Skeletal muscle cell (primary cell): ENCODE data around the gene GINS2.

Source experiments
- DNase-seq: peaks from one replicate; pipeline ENCODE4 v3.0.0-alpha.2; 2010; ENCODE audit warnings: low read depth
- H3K4me3 ChIP-seq: 2 replicates; pipeline ENCODE4 v1.5.1; 2011; ENCODE audit warnings: low read depth, mild to moderate bottlenecking, control low read depth, low read length, moderate library complexity

GINS2 gene

DNA sequence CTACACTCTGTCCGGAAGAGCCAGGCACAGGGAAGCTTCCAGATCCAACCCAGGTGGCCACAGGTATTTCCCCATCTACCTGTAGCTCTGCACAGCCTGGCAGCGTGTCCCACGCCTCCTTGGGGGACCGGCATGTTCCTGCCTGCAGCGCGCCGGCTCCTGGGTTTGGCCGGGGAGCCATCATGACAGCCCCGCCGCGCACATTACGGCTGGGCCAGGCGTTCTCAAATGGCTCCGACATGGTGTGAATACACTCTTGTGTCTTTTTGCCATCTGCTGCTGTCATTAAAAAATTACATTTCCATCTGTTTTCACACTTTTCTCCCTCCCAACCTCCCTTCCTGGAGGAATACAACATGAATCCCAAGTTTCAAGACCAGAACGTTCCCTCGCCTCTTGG lies 8.0 kb upstream of the GINS2 start:
- no peak overlapping the region for H3K4me3 ChIP-seq
- DNase-seq, result no peak

DNA sequence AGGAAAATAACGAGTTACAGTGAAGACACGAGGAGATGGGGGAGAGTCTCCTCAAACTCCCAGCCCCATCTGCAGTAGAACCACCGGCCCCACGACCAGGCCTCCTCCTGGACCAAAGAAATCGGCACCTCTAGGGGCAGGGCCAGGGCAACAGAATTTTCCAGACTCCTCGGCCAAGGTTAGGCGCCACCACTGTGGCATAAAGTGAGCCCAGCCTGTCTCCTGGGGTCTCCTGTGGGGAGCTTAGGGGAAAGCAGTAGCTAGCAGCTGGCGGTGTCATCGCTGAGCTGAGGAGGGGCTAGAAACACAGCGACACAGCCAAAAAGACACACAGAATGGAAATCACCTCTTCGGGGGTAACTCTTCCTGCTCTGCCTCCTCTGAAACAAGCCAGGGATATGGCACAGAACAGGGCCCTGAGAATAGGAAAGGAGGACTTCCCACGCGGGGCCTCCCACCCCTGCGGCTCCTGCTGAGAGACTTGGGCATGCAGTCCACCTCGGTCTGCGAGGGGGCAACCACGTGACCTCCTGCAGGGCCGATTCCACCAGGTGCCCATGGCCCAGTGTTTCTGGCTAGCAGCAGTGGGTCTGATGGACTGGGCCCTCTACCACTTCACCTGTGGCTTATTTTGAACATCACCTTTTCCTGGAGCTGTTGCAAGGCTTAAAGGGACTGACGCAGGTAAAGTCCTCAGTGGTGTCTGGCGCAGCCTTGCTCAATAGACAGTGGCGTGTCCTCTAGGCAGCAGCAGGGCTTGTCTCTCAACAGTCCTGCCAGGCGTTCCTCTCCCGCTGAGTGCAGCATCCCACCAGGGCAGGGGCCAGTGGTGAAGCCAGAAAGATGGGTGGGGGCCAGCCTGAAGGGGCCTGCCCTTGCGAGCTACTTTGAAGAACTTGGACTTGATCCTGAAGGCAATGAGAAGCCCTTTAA lies 6.7 kb upstream of the GINS2 start:
- H3K4me3 ChIP-seq, result no peak overlapping the region
- DNase-seq, result no peak

DNA sequence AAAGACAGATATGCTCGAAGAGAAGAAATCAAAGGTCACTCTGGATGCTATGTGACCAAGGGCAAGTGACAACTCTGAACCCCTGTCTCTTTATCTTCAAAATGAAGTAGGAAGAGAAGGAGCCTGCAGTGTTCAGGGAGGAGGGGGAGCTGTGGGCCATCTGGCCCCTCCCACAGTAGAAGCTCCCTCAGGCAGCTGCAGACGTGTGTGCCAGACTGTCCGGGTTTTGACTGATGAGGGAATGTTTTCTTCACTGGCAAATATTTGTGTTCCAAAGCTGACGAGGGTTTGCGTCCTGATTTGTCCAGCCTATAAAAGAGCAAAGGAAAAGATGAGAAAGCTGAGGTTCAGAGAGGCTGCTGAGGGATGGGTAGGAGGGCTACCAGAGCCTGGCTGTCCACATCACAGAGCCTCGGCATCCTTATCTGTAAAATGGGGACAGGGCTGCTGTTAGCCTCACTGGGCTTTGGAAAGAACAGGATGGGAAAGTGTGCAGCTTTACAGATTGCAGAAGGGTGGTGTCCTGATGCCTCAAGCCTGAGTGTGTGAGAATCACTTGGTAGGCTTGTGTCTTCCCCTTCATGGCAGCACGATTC lies 1.8 kb upstream of the GINS2 start:
- no peak for DNase-seq
- no peak overlapping the region for H3K4me3 ChIP-seq

DNA sequence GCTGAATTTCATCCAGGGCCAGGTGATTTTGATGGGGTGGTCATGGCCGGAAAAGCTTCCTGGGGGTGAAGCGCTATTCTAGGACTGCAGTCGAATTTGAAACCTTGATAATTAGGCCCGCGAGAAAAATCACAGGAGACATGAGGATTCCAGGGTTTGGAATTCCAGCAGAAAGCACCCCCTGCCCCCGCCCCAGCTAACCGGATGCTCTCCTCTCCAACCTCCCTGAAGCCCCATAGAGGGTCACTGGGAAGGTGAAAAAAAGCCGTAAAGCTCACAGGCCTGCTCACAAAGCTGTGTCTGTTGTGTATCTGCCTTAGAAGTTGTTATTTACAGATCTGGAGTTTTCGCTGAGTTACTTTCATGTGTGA lies 1.2 kb upstream of the GINS2 start:
- no peak overlapping the region for H3K4me3 ChIP-seq
- DNase-seq, result no peak

DNA sequence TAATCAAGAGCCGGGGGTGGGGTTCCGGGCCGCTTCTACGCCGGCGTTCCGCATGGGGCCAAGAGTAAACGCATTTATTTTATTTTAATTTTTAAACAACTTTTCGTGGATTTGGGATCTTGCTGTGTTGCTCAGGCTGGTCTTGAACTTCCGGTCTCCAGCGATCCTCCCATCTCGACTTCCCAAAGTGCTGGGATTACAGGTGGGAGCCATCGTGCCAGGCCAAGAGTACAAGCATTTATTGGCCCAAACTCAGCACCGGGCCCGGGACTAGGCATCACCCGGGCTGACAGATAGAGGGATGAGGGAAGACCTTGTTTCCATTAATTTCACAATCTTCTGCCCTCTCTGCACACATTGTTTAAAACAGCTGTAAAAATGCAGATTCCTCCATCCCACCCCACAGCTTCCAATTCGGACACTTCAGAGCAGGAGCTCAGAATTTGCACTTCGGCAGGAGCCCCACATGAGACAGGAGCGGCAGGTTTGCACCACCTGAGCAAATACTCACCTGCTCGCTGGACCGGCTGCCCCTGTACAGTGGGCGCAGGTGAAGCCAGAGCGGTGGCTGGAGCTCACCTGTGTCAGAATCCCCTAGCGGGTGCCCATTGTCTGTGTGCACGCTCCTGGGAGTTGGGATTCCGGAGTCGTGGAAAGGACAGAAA lies 663 bp upstream of the GINS2 start:
- peak overlapping the region; percentile 47 for H3K4me3 ChIP-seq
- no peak for DNase-seq

DNA sequence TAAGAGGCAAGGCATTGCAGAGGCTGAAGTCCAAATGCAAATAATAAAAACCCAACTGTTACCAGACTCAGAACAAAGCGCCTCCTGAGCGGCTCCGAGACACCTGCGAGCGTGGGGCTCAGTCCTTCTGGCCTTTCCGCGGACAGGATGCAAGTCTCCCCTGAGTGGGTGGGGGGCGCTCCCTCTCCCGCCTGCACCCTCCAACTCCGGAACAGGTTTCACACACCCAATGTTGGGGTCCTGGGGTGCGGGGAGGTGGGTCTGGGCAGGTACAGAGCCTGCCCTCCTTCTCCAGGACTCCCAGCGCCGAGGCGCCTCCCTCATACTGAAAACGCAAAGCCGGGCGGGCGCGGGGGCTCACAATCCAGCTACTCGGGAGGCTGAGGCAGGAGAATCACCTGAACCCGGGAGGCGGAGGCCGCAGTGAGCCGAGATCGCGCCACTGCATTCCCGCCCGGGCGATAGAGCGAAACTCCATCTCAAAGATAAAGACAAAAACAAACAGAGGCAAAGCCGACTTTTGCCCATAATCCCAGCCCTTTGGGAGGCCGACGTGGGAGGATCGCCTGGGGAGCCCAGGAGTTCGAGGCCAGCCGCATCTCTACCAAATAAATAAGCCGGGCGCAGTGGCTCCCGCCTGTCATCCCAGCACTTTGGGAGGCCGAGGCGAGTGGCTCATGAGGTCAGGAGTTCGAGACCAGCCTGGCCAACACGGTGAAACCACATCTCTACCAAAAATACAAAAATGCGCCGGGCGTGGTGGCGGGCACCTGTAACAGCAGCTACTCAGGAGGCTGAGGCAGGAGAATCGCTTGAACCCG lies 893 bp downstream of the GINS2 start:
- peak overlapping the region; percentile 74 for H3K4me3 ChIP-seq
- DNase-seq, result no peak

DNA sequence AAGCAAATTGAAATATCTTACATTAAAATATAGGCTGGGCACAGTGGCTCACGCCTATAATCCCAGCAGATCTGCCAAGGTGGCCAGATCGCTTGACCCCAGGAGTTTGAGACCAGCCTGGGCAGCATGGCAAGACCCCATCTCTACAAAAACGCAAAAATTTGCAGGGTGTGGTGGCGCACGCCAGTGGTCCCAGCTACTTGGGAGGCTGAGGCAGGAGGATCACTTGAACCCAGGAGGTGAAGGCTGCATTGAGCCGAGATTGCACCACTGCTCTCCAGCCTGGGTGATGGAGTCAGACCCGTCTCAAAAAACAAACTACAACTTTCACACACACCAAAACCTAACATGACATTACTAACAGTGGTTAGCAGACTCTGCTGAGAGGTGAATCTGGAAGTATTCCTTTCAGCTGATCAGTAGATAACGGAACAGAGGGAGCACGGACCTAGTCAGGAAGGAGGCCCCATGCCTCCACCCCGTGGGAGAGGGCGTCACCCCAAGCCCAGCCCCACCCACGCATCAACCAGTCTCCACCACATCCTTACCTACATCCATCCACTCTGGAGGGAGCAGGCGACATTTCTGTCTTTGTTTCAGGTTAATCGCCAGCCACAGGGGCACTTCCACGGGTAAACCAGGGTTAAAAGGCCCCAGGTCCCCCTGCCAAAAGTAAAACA lies 1.7 kb downstream of the GINS2 start:
- no peak overlapping the region for H3K4me3 ChIP-seq
- DNase-seq, result no peak

DNA sequence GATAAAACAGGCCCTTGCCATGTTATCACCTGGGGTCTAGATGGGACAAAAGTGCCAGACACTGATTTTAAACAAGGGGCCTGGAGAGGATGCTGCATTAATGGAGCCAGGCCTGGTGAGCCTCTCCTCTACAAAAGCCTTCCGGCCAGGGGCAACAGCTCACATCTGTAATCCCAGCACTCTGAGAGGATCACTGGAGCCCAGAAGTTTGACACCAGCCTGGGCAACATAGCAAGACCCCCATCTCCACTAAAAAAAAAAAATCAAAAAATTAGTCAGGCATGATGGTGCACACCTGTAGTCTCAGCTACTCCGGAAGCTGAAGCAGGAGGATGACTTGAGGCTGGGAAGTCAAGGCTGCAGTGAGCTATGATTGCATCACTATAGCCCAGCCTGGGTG lies 3.5 kb downstream of the GINS2 start:
- no peak for DNase-seq
- H3K4me3 ChIP-seq, result no peak overlapping the region

DNA sequence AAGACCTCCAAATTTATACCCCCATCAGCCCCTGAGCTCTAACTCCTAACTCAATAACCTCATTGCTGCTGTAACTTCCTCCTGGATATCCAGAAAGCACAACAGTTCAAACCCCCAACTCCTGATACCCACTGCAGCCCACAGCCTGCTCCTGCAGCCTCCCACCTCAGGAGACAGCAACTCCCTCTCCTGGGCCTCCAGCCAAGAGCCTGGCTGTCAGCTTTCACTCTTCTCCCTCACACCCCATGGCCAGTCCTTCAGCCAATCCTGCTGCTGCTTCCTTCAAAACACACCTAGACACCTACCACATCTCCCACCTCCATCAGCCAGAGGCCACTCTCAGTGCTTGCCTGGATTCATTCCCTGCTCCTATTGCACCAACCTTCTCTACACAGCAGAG lies 5.4 kb downstream of the GINS2 start:
- DNase-seq, result no peak
- H3K4me3 ChIP-seq, result no peak overlapping the region

DNA sequence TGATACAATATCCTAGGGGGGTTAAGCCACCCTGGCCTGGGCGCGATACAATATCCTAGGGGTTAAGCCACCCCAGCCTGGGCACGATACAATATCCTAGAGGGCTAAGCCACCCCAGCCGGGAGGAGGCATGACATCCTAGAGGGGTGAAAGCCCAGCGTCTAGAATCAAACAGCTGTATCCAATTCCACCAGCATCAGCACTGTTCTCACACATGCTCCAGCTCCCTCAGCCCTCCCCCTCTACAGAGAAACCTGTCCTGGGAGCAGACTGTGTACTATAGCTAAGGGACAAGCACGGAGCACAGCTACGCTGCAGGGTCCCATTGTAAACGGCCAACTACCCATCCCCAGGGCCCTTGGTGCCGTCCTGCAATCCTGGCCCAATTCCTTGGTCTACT lies 6.2 kb downstream of the GINS2 start:
- DNase-seq, result no peak

DNA sequence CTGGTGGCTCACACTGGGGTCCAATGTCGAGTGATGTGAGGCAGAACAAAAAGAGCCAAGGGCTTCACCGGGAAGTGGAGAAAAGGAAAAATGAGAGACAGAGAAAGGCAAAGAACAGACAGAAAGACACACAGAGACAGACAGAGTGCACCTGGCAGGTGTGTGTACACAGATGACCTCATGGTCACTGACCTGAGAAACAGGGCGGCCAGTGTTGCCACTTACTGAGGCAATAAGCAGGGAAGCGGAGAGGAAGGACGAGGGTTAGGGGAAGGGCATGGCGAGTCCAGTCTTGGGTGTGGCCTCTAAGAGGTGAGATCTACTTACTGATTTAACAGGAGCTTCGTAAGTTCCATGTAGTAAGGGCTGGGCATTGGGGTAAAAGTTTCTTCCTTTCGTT lies 7.5 kb downstream of the GINS2 start:
- no peak for DNase-seq
- H3K4me3 ChIP-seq, result no peak overlapping the region

More for the DNA sequence above, 6.2 kb downstream of the GINS2 start:
- no peak overlapping the region for H3K4me3 ChIP-seq

DNA sequence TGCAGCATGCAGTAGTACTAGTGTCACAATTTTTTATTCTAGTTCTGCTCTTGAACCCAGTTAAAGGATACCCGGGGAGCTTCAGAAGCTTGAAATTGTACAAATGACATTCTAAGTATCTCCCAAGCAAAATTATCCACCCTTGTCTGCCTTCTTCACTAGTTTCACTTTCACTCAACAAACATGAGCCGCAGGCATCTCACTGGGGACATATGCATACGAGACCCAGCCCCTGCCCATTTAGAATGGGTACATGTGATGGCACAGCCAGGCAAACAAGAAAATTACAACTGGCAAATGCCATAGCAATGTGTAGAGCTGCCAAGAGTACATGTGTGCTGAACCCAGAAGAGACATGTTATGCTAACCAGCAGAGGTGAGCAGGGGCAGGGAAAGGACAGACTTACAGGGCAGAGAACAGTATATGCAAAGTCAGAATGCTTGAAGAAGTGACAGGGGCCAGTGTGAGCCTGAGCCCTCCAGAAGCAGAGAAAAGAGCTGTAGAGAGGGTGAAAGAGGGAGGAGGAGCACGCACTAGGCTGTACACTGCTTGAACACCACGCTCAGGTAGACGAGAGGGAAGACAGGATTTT lies 8.3 kb downstream of the GINS2 start:
- no peak overlapping the region for H3K4me3 ChIP-seq
- no peak for DNase-seq

DNA sequence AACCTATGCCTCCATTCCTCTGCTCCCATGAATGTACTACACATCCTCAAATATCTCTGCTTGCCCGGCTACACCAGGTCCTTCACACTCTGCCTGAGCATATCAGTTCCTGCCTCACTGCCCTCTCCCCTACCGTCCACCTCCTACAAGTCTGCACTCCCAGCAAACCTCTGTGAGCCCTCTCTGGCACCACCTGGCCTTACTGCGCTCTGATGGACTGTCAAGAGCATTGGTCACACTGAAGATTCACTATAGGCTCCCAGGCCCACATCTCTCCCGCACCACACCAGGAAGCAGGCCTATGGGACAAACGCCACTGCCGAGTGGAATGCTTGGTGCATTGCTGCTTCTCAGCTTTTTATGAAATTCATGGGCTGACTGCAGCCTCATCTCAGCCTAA lies 8.9 kb downstream of the GINS2 start:
- DNase-seq, result no peak
- H3K4me3 ChIP-seq, result no peak overlapping the region

DNA sequence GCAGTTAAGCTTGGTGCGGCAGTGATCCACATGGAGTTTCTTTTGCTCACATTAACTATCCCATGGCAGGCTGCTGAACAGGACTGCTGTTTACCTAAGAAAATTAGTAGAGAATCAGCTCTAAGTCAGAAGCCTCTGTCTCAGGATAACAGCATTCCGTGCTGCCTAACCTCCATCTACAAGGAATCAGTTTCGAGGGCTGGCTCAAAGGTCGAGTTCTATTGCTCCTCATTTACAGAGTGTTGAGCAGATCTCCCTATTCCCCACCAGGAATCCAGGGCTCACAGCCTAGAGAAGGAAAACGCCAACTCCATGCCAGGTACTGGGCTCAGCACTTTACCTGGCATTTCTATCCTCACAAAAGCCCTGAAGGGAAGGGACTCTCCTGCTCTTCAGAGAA lies 9.9 kb downstream of the GINS2 start:
- H3K4me3 ChIP-seq, result no peak overlapping the region
- DNase-seq, result no peak

DNA sequence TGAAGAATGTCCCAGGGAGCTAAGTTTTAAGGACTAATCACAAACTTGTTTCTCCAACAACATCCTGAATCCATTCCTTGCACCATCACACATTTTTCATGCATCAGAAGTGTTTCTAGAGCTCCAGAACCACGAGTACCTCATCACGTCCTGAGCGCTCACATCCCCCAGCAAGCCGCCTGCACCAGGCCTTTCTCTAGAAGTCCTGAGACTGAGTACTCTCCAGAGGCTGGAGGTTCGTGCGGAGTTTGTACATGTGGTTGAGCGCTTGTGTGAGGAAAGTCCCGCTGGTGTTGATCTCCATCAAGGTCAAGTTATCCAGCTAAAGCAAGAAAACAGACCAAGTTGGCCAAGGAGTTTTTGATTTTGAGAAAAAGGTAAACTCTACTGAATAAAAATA lies 10.7 kb downstream of the GINS2 start:
- H3K4me3 ChIP-seq, result no peak overlapping the region
- no peak for DNase-seq

DNA sequence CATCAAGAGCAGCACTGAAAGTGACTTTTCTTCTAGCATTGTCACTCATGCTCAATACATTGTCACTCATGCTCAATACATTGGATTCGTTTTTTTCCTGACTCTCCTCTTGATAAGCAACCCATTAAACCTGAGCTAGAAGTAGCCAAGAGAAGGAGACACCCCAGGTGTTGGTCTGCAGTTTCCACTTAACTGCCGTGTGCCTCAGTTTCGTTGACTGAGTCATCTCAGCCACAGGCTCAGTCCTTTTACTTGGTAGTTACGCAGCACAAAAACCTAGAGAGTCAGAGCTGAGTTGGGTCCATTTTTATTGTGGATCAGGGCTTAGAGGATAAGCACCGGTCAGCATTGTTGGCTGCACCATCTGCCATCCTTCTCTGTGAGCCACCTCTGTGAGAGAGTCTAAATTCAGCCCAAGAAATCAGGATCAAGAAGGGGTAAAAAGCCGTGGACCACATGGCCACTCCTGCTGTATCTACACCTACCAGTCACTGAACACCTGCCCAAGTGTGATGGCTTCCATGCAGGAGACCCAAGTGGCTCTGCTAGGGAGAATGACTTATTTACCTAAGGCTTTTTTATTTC lies 11.3 kb downstream of the GINS2 start:
- H3K4me3 ChIP-seq, result no peak overlapping the region
- no peak for DNase-seq

DNA sequence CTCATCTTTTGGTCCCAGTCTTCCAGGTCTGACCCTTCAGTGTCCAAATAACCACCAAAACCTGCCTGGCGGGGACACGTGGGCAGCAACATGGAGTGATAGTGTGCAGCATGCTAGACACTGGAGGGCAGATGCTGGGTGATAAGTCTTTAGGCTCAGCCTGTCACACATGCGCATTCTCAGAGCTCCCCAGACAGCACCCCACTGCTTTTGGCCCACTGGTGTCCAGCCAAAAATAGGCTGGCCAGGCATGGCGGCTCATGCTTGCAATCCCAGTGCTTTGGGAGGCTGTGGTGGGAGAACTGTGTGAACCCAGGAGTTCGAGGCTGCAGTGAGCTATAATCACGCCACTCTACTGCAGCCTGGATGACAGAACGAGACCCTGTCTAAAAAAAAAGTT lies 12.3 kb downstream of the GINS2 start:
- H3K4me3 ChIP-seq, result no peak overlapping the region
- DNase-seq, result no peak

DNA sequence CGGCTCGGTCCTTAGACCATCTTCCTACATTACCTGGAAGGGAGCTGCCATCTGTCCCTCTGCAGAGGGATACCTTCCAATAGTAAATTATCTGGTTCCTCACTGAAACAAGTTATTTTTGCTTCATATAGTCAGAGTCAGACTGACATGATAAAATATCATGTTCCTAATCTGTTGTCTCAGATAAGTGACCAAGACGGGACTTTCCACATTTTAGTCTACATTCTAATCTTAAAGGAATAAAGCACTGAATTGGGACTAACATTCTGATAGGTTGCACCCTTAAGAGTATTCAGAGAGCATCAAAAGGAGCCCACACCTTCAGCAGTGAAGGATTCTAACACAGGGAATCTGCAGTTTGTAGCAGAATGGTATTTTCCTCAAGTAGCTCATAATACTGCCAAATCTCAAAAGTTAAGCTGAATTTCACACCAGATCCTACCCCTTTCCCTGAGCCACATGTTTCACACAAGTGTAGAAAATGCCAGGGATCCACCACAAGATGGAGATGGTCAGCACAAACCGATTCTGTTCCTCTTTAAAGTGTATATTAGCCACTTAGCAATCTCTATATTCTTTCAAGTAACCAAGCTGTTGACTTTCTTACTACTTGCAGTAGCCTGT lies 13.4 kb downstream of the GINS2 start:
- no peak for DNase-seq
- H3K4me3 ChIP-seq, result no peak overlapping the region
